HepG2 (cell line): ENCODE results near the gene VNN1. TPM values are rescaled to one million over a fixed set of nuclear protein-coding genes. Genes with fewer than 3 reads are reported as not detected.
A peak's percentile ranks its signal among the peaks of the same experiment; 100 is the strongest.

Source experiments
- ATAC-seq: fragments of 200-7000 bp; cut with Tn5 transposase; 3 replicates; pipeline ENCODE4 v1.9.1; 2020; ENCODE audit warnings: mild to moderate bottlenecking, moderate library complexity
- BruUV-seq: library from RNA; stranded (reverse); fragments of 400-500 nt; replicated peaks from 2 replicates; lab custom pipeline; 2021; lab: Mats Ljungman, UMichigan
- CTCF ChIA-PET: fragments of 300-600 bp; formaldehyde crosslinking; extraction: SDS; loops from one replicate; lab custom pipeline; 2021; ENCODE audit warnings: low total read pairs, inconsistent platforms, low intra/inter-chr PET ratio; lab: Yijun Ruan, JAX
- POLR2A ChIA-PET: fragments of 350-600 bp; sonication (Branson Sonifier 250); formaldehyde crosslinking; loops from one replicate; lab custom pipeline; 2020; ENCODE audit warnings: antibody characterized with exemption, inconsistent platforms; lab: Yijun Ruan, JAX
- DNase-seq: peaks from one replicate; pipeline ENCODE4 v3.0.0-alpha.2; 2015; ENCODE audit warnings: low spot score
- FAIRE-seq: peaks from 3 replicates; lab custom pipeline; 2011; peaks lifted over from hg19 to GRCh38; lab: Jason Lieb, UNC
- H2AFZ ChIP-seq: one replicate; pipeline ENCODE4 v1.6.1; 2011; ENCODE audit warnings: low read length, inconsistent platforms
- H3K27ac ChIP-seq: fragments of 300-600 bp; 3 replicates; pipeline ENCODE4 v1.8.0; 2011; ENCODE audit warnings: mixed run types, mild to moderate bottlenecking, mixed read lengths, low read length, inconsistent platforms; ENCODE audit not compliant: insufficient read depth; ENCODE audit errors: extremely low read length
- H3K27me3 ChIP-seq, 2 experiments: fragments of 200-600 bp in 1 of 2; 2 replicates in 1 of 2; 3 replicates in 1 of 2; pipeline versions ENCODE4 v1.6.0 to v1.8.0; 2011; ENCODE audit warnings: low read length in 2 of 2, mild to moderate bottlenecking in 2 of 2, moderate library complexity in 2 of 2, inconsistent platforms in 1 of 2; ENCODE audit not compliant: insufficient read depth in 2 of 2, control insufficient read depth in 1 of 2
- H3K36me3 ChIP-seq, 2 experiments: fragments of 200-600 bp in 1 of 2; replicated peaks in 1 of 2; 2 replicates in 1 of 2; 3 replicates in 1 of 2; pipeline versions ENCODE4 v1.5.1 to v1.8.0; 2011; ENCODE audit warnings: low read length in 2 of 2, inconsistent platforms in 1 of 2; ENCODE audit not compliant: insufficient read depth in 2 of 2, control insufficient read depth in 1 of 2
- H3K4me1 ChIP-seq: 2 replicates; pipeline ENCODE4 v1.5.1; 2012; ENCODE audit warnings: low read length, inconsistent platforms; ENCODE audit not compliant: insufficient read depth
- H3K4me2 ChIP-seq: 2 replicates; pipeline ENCODE4 v1.6.0; 2011; ENCODE audit warnings: low read depth, low read length, inconsistent platforms
- H3K4me3 ChIP-seq, 3 experiments: fragments of 200-600 bp in 1 of 3; sonication (generic), shearing (Covaris generic) in 1 of 3; replicated peaks in 1 of 3; 2 replicates each; pipeline ENCODE4 v1.5.1; 2011 to 2016; ENCODE audit warnings: low read length in 3 of 3, inconsistent platforms in 2 of 3, low read depth in 2 of 3, mild to moderate bottlenecking in 2 of 3, control low read depth in 1 of 3, mixed read lengths in 1 of 3; ENCODE audit not compliant: insufficient read depth in 1 of 3
- H3K79me2 ChIP-seq: one replicate; pipeline ENCODE4 v1.6.1; 2011; ENCODE audit warnings: low read length, inconsistent platforms; ENCODE audit not compliant: insufficient read depth
- H3K9ac ChIP-seq: 2 replicates; pipeline ENCODE4 v1.6.0; 2011; ENCODE audit warnings: mild to moderate bottlenecking, low read depth, low read length, inconsistent platforms; ENCODE audit not compliant: insufficient read depth
- H3K9me3 ChIP-seq: 2 replicates; pipeline ENCODE4 v1.5.1; 2012; ENCODE audit warnings: mild to moderate bottlenecking, low read length
- H4K20me1 ChIP-seq: 2 replicates; pipeline ENCODE4 v1.6.0; 2011; ENCODE audit warnings: inconsistent platforms, mild to moderate bottlenecking, low read length, moderate library complexity; ENCODE audit not compliant: insufficient read depth
- ATM ChIP-seq: fragments of 450-650 bp; IDR thresholded peaks from 2 replicates; pipeline ENCODE4 v1.7.1; 2017; ENCODE audit warnings: mild to moderate bottlenecking, borderline replicate concordance
- CEBPB ChIP-seq: IDR thresholded peaks from 2 replicates; pipeline ENCODE4 v1.6.1; 2011; ENCODE audit warnings: low read depth, low read length, improper control_type of control experiment, borderline replicate concordance
- HIVEP1 ChIP-seq: sonication (generic); formaldehyde crosslinking; IDR thresholded peaks from 2 replicates; pipeline ENCODE4 v1.4.0; 2020; ENCODE audit warnings: mild to moderate bottlenecking, missing genetic modification reagents
- ZFYVE20 ChIP-seq: sonication (generic); formaldehyde crosslinking; IDR thresholded peaks from 2 replicates; pipeline ENCODE4 v1.8.0; 2023; ENCODE audit warnings: low read depth, mild to moderate bottlenecking, moderate library complexity, missing genetic modification reagents, borderline replicate concordance
- ZNF556 ChIP-seq: sonication (generic); formaldehyde crosslinking; IDR thresholded peaks from 2 replicates; pipeline ENCODE4 v1.4.0; 2020; ENCODE audit warnings: mild to moderate bottlenecking, missing genetic modification reagents, borderline replicate concordance
- ZNF652 ChIP-seq: IDR thresholded peaks from 2 replicates; pipeline ENCODE4 v1.6.1; 2016; ENCODE audit warnings: low read depth, borderline replicate concordance
- ZNF709 ChIP-seq: sonication (generic); formaldehyde crosslinking; IDR thresholded peaks from 2 replicates; pipeline ENCODE4 v1.5.0; 2020; ENCODE audit warnings: mild to moderate bottlenecking, missing genetic modification reagents
- WGBS: methylation state at CpG from one replicate; pipeline ENCODE4 v1.1.6; 2017; ENCODE audit warnings: low lambda C conversion rate; 5-methylcytosine and 5-hydroxymethylcytosine counted together
- in situ Hi-C: cut with HindIII; loops from 2 replicates; pipeline ENCODE4 v1.10.0; 2017; ENCODE audit warnings: low pct_unique_long_range_greater_than_20kb; ENCODE audit not compliant: extremely low pct_ligation_motif_present
- intact Hi-C: fragments of 100-400 bp; cut with micrococcal nuclease; formaldehyde crosslinking; loops from one replicate; pipeline ENCODE4 v1.10.0; 2022; ENCODE audit not compliant: unreplicated experiment
- polyA plus RNA-seq, 8 experiments: library from polyadenylated mRNA; depleted of rRNA in 3 of 8; stranded (reverse) in 7 of 8; unstranded in 1 of 8; fragments of >200 nt; fragmentation: Illumina TruSeq in 4 of 8; extraction: Trizol in 4 of 8; gene quantifications; 2 replicates each; pipeline versions ENCODE4 v1.2.1 to v1.2.3, GENCODE V29; 2011 to 2016; ENCODE audit warnings: low read depth in 4 of 8, missing spikeins in 1 of 8, mixed read lengths in 1 of 8; ENCODE audit not compliant: insufficient read depth in 1 of 8
- total RNA-seq, 5 experiments: library from RNA; depleted of rRNA; stranded (reverse); fragments of >200 nt; fragmentation: Illumina TruSeq; extraction: Trizol; gene quantifications; 2 replicates each; pipeline ENCODE4 v1.2.3, GENCODE V29; 2016; ENCODE audit warnings: low read depth in 1 of 5
- TF ChIP-seq, protein P1 (sequence below): IDR thresholded peaks from 2 replicates; pipeline ENCODE4 v1.6.1; 2018; ENCODE audit warnings: missing genetic modification reagents
- TF ChIP-seq, protein P2 (sequence below): sonication (generic); formaldehyde crosslinking; IDR thresholded peaks from 2 replicates; pipeline ENCODE4 v1.5.1; 2020; ENCODE audit warnings: missing genetic modification reagents, mild to moderate bottlenecking, borderline replicate concordance
- TF ChIP-seq, protein P3 (sequence below): sonication (generic); formaldehyde crosslinking; IDR thresholded peaks from 2 replicates; pipeline ENCODE4 v1.4.0; 2020; ENCODE audit warnings: missing genetic modification reagents, borderline replicate concordance

VNN1 gene
- total and polyA plus RNA-seq, 2 of the 13 experiments (the other 11 are each of a cell fraction or from before 2014, with no cell fraction given), result 0.62 to 4.0 TPM

DNA sequence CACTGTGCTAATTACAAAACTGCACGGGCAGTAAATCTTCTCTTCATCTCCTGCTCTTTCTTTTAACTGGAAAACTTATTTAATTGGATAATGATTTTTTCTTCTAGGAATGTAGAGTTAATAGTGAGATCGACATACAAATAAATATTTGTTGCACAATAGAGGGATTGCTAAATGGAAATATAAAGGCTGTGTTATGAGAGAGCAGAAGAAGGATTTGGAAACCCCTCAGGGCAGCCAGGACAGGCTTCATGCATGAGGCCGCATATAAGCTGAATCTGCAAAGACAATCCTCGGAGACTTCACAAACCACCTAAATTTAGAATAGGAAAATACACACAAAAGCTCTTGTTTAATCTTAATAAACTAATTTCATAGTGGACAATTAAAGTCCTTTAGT is 51.9 kb downstream of the VNN1 start:
- Histone ChIP-seq H4K20me1 (no peaks in the 10 kb centered on the region), H3K9me3 (no peaks in the 10 kb centered on the region), H3K9ac (no peak overlapping the region)
- intact Hi-C loops, result no loop called here
- FAIRE-seq, result no peak
- TF ChIP-seq, protein P1, sequence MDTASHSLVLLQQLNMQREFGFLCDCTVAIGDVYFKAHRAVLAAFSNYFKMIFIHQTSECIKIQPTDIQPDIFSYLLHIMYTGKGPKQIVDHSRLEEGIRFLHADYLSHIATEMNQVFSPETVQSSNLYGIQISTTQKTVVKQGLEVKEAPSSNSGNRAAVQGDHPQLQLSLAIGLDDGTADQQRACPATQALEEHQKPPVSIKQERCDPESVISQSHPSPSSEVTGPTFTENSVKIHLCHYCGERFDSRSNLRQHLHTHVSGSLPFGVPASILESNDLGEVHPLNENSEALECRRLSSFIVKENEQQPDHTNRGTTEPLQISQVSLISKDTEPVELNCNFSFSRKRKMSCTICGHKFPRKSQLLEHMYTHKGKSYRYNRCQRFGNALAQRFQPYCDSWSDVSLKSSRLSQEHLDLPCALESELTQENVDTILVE (CRISPR knock-in tag), result no peak
- TF ChIP-seq CEBPB (peak; percentile 44; the same call in 1 of the 2 replicates), ZNF709 (no peak)
- TF ChIP-seq, all 625 proteins: peak for 1
- Histone ChIP-seq H3K79me2 (no peaks in the 10 kb centered on the region), H3K27ac (no peak overlapping the region), H3K4me3 (no peak overlapping the region), H3K27me3 (no peaks in the 10 kb centered on the region; a peak in 1 of 5 replicates), H2AFZ (no peak overlapping the region), H3K4me2 (no peak overlapping the region), H3K4me1 (no peaks in the 10 kb centered on the region), H3K36me3 (no peaks in the 10 kb centered on the region)
- WGBS, result 50% methylated on average over 4 of the region's 4 CpGs
- CTCF ChIA-PET, result no interaction called here
- POLR2A ChIA-PET, result no interaction called here
- DNase-seq (no peak), ATAC-seq (no peak)
- no TSS peak for BruUV-seq
- in situ Hi-C loops, result no loop called here

DNA sequence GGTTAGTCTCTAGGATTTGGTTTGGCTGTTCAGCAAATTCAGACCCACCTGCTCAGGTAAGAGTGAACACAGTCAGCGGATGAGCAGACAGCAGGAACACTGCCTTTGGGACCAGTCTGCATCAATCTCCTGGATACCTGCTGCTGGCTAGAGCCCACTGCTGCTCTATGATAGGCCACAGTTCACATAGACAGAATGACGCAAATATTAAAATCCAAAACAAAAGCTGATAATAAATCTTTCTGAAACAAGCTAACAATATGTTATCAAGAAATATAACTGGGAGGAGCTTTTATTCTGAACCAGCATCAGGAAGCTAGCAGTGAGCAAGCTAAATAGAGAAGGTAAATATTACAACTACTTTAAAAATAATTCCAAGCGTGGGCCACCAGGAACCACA is 54.8 kb downstream of the VNN1 start, which contains the start of gene TAAR1:
TSS of gene TAAR1 (minus strand) at position 101 of the 400 bp plus-strand sequence. CDS start 13,179 bp downstream, outside the sequence.
- 86% methylated on average over 3 of the region's 3 CpGs for WGBS
- CTCF ChIA-PET, result no interaction called here
- TF ChIP-seq ZNF556 (CRISPR knock-in tag), result no peak
- TF ChIP-seq ZFYVE20 (CRISPR knock-in tag), result no peak
- TF ChIP-seq ATM, result no peak
- no peak for TF ChIP-seq HIVEP1 (CRISPR knock-in tag)
- TF ChIP-seq, protein P2, sequence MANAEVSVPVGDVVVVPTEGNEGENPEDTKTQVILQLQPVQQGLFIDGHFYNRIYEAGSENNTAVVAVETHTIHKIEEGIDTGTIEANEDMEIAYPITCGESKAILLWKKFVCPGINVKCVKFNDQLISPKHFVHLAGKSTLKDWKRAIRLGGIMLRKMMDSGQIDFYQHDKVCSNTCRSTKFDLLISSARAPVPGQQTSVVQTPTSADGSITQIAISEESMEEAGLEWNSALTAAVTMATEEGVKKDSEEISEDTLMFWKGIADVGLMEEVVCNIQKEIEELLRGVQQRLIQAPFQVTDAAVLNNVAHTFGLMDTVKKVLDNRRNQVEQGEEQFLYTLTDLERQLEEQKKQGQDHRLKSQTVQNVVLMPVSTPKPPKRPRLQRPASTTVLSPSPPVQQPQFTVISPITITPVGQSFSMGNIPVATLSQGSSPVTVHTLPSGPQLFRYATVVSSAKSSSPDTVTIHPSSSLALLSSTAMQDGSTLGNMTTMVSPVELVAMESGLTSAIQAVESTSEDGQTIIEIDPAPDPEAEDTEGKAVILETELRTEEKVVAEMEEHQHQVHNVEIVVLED (CRISPR knock-in tag), result no peak
- no peak for TF ChIP-seq ZNF652 (CRISPR knock-in tag)
- TF ChIP-seq, protein P3, sequence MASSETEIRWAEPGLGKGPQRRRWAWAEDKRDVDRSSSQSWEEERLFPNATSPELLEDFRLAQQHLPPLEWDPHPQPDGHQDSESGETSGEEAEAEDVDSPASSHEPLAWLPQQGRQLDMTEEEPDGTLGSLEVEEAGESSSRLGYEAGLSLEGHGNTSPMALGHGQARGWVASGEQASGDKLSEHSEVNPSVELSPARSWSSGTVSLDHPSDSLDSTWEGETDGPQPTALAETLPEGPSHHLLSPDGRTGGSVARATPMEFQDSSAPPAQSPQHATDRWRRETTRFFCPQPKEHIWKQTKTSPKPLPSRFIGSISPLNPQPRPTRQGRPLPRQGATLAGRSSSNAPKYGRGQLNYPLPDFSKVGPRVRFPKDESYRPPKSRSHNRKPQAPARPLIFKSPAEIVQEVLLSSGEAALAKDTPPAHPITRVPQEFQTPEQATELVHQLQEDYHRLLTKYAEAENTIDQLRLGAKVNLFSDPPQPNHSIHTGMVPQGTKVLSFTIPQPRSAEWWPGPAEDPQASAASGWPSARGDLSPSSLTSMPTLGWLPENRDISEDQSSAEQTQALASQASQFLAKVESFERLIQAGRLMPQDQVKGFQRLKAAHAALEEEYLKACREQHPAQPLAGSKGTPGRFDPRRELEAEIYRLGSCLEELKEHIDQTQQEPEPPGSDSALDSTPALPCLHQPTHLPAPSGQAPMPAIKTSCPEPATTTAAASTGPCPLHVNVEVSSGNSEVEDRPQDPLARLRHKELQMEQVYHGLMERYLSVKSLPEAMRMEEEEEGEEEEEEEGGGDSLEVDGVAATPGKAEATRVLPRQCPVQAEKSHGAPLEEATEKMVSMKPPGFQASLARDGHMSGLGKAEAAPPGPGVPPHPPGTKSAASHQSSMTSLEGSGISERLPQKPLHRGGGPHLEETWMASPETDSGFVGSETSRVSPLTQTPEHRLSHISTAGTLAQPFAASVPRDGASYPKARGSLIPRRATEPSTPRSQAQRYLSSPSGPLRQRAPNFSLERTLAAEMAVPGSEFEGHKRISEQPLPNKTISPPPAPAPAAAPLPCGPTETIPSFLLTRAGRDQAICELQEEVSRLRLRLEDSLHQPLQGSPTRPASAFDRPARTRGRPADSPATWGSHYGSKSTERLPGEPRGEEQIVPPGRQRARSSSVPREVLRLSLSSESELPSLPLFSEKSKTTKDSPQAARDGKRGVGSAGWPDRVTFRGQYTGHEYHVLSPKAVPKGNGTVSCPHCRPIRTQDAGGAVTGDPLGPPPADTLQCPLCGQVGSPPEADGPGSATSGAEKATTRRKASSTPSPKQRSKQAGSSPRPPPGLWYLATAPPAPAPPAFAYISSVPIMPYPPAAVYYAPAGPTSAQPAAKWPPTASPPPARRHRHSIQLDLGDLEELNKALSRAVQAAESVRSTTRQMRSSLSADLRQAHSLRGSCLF (CRISPR knock-in tag), result no peak

More for the DNA sequence above, 54.8 kb downstream of the VNN1 start, which contains the start of gene TAAR1:
- Histone ChIP-seq H3K9me3 (no peaks in the 10 kb centered on the region), H3K4me2 (no peak within 1 kb of the TSS), H2AFZ (no peak within 1 kb of the TSS), H3K27me3 (no peaks in the 10 kb centered on the region), H4K20me1 (no peaks in the 10 kb centered on the region), H3K9ac (no peak within 1 kb of the TSS), H3K27ac (no peak within 1 kb of the TSS), H3K79me2 (no peaks in the 10 kb centered on the region), H3K4me1 (no peaks in the 10 kb centered on the region), H3K4me3 (no peak within 1 kb of the TSS), H3K36me3 (no peaks in the 10 kb centered on the region)
- intact Hi-C loops (no loop called here), in situ Hi-C loops (no loop called here)
- no peak for ATAC-seq
- no TSS peak for BruUV-seq
- DNase-seq, result no peak
- no peak for FAIRE-seq
- POLR2A ChIA-PET, result no interaction called here
